Epidermal melanocyte (primary cell): ENCODE measurements around the gene KDM2B.

Experiments
- DNase-seq: peaks from one replicate; pipeline ENCODE4 v3.0.0; 2011; ENCODE audit warnings: low spot score; ENCODE audit not compliant: insufficient read length

KDM2B gene

DNA sequence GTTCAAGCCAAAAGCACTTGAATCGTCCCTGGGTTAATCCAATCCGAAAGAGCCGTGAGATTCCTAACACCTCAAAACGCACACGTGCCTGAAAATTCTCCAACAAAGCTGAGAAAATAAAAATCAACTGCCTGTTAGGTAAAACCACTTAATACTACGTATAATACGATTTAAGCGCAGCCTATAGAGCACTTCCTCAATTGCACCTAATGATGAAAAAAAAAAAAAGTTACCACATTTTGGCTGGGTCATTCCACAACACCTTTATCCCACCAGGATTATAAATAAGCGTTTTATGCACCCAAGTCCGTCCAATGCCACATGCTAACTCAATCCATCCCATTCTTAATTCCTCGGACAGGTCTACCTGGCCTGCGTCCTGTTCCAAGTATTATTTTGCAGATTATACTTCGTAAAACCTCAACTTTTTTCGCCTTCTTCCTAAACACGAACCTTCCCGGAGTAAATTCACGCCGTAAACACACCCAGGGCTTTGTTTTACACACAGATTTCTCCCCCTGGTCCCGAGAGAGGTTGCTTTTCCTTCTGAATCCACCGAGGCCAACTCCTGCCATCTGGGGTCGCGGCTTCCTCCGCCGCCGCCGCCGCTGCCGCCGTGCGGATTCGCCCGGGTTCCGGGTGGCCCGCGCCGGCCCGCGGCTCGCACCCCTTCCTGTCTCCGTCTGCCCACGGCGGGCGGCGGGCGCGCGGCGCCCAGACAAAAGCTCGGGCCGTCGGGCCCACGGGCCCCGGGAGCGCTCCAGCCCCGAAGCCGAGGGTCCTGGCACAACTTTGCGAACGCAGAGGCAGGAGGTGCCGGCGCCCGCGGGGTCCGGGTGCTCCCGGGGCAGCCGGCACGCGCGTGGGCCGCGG is 114.7 kb downstream of the KDM2B start:
- DNase-seq: peak; percentile 42

DNA sequence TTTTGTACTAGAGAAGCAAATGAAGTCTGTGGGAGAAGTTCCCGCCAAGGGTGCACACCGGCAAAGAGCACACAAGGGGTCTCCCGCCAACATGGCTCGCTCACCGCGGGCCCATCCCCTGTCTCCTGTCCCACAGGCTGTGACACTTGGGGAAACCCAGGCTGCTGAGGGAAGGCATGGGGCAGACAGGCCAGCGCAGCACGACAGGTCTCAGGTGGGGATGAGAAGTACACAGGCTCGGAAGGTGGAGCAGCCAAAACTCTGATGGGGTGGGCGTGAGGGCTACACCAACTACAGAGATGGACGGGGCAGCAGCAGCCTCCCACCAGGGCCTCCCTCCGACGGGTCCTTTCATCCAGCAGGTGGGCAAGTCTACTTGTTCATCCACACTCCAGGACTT is 116.5 kb downstream of the KDM2B start:
- no peak for DNase-seq

DNA sequence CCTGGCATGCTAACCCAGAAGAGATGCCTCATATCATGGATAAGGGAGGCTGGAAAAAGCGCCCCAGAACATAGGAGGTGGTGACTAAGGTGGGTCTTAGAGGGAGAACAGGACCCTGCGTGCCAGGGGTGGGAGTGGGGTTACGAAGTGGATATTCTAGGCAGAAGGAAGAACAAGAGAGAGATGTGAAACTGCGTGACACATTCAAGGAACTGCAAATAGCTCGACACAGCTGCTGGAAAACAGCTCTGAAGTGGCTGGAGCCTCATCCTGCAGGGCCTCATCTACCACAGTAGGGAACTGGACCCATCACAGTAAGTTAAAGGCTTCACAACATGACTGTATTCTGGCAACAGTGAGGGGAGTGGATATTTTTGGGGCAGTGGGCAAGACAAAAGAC is 119.8 kb downstream of the KDM2B start:
- no peak for DNase-seq

GRCh38 chr12:121456551-121456950 is 124.3 kb downstream of the KDM2B start:
- DNase-seq: no peak

GRCh38 chr12:121455766-121456420 is 124.9 kb downstream of the KDM2B start:
- no peak for DNase-seq

DNA sequence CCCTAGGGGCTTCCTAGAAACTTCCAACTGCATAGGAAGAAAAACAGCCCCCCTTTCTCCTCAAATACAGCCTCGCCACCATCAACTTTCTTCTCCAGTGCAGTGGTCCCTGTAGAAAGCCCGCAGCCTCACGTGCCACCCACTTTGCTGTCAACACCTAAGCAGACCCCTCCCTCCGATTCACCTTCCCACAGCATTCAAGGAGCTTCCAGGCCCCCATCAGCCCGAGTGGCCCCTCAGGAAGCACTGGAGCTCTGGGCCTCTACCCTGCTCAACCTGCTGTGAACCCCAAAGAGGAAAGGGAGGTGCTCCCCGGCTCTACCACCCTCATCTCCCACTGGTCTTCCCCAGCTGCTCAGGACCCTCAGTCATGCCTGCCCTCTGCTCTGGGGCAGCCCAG is 125.9 kb downstream of the KDM2B start:
- no peak for DNase-seq

DNA sequence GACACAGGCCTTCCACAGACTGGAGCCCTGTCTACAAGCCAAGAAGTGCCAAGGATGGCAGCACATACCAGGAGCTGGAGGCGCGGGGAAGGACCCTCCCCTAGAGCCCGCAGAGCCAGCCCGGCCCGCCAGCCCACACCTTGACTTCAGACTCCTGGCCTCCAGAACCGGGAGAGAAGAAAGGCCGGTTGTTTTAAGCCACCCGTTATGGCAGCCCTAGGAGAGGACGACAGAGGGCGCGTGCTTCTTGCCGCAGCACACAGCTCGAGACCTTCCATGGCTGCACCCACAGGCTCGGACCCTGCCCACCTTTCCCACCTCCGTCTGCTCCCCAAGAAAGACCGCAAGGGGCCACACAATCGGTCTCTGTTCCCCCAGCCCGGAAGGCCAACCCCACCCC is 127.2 kb downstream of the KDM2B start:
- no peak for DNase-seq

GRCh38 chr12:121452985-121453360 is 127.8 kb downstream of the KDM2B start:
- no peak for DNase-seq

- DNase-seq: no peak
Observed at GRCh38 chr12:121452340-121452984, 128.4 kb downstream of the KDM2B start.

DNA sequence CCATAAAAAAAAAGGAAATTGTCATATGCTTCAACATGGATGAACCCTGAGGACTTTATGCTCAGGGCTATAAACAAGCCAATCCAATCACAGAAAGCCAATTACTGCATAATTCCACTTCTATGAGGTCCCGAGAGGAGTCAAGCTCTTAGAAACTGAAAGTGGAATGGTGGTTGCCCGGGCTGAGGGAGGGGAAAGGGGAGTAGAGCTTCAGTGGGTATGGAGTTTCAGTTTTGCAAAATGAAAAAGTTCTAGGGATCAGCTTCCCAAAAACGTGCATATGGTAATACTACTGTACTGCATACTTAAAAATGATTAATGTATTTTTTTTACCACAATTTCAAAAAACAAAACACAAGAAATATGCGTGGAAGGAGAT is 128.9 kb downstream of the KDM2B start:
- DNase-seq: peak; percentile 46

DNA sequence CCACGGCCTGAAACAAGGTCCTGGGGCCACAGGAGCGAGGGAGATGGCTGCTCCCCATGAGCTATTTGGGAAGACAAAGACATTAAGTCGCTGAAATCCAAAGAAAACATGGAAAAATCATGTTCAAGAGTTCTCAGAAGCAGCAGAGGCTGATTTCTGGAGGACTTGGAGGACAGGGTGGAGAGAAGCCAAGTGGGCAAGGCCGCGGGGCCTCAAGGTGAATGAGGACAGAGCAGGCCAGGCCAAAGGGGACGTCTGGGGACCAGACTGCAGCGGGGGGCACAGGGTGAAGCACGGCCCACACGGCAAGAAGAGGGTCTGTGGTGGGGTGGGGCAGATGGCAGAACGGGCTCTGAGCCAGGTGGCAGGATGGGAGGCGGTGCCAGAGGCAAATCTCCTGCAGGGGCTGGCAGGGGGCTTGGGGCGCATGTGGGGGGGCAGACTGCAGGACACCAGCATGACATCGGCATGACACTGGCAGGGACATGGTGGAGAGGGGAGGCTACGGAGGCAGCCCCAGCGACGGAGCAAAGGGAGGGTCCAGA is 132.0 kb downstream of the KDM2B start:
- DNase-seq: no peak

- DNase-seq: no peak
Observed at GRCh38 chr12:121446750-121447149, 134.1 kb downstream of the KDM2B start.

DNA sequence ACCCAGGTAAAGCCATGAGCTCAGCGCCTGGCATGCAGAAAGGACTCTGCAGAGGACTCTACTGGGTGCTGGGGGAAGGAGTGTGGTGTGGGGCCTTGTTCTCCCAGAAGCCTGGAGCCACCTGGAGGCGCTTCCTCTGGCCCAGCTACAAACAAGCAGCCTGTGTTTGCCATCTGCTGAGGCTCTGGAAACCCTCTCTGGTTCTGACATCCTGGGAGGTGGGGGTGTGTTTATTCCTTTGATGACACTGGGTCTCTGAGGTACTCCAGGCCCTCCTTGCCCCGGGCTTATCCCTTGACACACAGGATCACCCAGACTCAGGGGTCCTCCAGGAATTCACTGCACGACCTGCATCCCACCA is 136.0 kb downstream of the KDM2B start:
- DNase-seq: peak; percentile 13

DNA sequence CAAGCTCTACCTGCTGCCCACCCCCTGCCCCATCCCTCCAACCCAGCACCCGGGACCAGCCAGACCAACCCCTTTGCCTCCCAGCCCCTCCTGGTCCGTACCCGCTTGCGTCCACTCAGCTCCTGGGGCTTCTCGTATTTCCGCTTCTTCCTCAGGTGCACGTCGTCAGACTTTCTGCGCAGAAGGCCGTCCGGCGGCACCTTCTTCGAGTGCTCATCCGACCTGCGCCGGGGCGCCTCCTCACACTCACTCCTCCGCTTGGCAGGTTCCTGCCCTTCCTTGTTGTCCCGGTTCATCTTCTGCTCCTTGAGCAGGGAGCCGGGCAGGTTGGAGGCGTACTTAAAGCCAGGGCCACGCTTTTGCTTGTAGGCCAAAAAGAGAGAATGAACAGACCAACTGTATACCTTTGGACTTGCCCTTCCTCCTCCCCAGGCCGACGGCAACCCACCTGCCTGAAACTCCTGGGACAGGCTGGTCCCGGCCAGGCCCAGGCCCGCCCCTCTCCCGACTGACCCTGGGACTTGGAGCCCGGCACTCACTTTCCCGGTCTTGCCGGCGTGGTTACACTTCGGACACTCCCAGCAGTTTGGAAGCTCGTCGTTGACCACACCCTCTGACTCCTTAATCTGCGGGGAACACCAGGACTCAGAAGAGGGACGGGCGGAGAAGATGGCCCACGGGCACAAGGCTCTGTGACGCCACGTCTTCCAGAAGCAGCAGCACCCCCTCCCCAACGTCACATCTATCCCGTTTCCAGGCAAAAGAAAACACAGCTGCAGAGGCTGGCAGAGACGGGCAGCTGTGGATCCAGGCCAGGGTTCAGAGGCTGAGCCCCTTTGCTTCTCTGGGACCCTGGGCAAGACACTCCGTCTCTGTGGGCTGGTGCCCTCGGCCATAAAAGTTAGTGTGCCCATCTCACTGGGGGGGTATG is 136.6 kb downstream of the KDM2B start:
- no peak for DNase-seq

- DNase-seq: peak; percentile 95
Observed at GRCh38 chr12:121443193-121443870, 137.5 kb downstream of the KDM2B start.

DNA sequence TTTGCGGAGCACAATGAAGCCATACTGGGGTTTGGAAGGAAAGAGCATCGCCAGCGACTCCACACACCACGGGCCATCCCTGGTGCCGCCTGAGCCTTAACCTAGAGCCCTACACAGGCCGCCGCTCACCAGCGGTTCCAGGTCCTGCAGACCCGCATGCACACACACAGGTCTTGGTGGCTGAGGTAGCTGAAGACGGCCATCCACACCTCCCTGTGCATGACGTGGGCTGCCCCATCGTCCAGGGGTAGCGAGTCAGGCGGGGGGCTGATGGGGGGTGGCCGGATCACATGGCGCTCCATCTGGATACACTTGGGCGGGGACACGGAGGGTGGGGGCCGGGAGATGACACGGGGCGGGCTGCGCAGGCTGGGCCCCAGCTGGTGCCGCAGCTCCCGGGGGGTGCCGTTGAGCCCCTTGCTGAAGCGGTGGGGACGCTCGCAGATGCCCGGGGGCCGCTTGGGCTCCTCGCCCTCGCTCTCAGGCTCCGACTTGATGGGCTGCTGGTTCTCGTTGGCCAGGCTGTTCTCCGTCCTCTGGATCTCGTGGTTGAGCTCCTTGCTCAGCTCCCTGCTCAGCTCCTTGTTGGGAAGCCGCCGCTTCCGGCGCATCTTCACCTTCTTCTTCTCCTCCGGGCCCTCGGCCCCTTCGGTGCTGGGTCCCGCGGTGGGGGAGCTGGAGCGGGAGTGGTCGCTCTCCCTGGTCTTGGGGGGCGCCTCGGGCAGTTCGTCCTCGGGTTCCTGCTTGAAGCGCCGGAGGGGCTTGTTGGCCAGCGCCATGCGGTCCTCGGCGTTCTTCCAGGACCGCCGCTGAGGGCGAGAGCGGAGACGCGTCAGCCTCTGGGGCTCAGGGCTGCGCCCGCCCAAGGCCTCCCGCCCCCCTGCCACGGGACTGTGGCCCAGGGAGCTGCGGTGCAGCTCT is 138.5 kb downstream of the KDM2B start:
- DNase-seq: no peak

GRCh38 chr12:121441555-121441954 is 139.3 kb downstream of the KDM2B start:
- no peak for DNase-seq

- no peak for DNase-seq
Observed at GRCh38 chr12:121440768-121441167, 140.1 kb downstream of the KDM2B start.

DNA sequence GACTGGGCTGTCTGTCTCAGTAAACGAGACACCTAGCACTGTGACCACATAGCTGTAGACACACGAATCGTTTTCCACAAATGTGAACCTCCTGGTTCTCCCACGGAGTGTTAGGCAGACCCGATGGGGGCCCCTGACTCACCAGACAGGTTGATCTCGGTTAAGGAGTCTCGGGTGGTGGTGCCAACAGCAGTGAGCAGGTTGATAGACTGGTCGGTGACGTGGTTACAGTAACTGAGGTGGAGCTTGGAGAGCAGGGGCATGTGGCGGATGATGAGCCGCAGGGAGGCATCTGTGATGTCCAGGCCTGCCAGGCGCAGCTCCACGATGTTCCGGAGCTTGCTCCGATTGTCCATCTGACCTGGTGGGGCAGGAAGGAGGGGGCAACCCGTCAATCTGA is 141.1 kb downstream of the KDM2B start:
- no peak for DNase-seq

- DNase-seq: no peak
Observed at GRCh38 chr12:121438905-121439304, 141.9 kb downstream of the KDM2B start.
